A549 (cell line): ENCODE results near the gene KRTAP12-2.

Experiments used
- CBX2 ChIP-seq: fragments of 200-600 bp; sonication (generic); IDR thresholded peaks from 2 replicates; pipeline ENCODE4 v1.6.1; 2016; ENCODE audit warnings: low read depth, mild to moderate bottlenecking, borderline replicate concordance
- JUNB ChIP-seq: fragments of >200 bp; sonication (Bioruptor Twin); formaldehyde crosslinking; IDR thresholded peaks from 2 replicates; pipeline ENCODE4 v1.6.1; 2016
- MAFK ChIP-seq: fragments of 450-650 bp; IDR thresholded peaks from 2 replicates; pipeline ENCODE4 v1.6.1; 2014; ENCODE audit not compliant: partially characterized antibody
- NFE2L2 ChIP-seq: fragments of 150-350 bp; conservative IDR thresholded peaks from 2 replicates; pipeline ENCODE4 v1.6.1; 2014; ENCODE audit warnings: low read length
- POLR2A ChIP-seq: IDR thresholded peaks from 2 replicates; pipeline ENCODE4 v1.6.1; 2012; ENCODE audit warnings: mild to moderate bottlenecking, low read length
- RFX5 ChIP-seq: fragments of 450-650 bp; IDR thresholded peaks from 2 replicates; pipeline ENCODE4 v1.7.1; 2014; ENCODE audit warnings: antibody characterized with exemption, mild to moderate bottlenecking, moderate library complexity
- ZNF302 ChIP-seq: fragments of 250-450 bp; sonication (Bioruptor Pico); IDR thresholded peaks from 2 replicates; pipeline ENCODE4 v1.9.0; 2021; ENCODE audit warnings: inconsistent platforms, mild to moderate bottlenecking, moderate library complexity
- TF ChIP-seq, protein P1 (sequence below): fragments of >200 bp; sonication (Bioruptor Twin); formaldehyde crosslinking; IDR thresholded peaks from 3 replicates; pipeline ENCODE4 v1.5.1; 2016

DNA sequence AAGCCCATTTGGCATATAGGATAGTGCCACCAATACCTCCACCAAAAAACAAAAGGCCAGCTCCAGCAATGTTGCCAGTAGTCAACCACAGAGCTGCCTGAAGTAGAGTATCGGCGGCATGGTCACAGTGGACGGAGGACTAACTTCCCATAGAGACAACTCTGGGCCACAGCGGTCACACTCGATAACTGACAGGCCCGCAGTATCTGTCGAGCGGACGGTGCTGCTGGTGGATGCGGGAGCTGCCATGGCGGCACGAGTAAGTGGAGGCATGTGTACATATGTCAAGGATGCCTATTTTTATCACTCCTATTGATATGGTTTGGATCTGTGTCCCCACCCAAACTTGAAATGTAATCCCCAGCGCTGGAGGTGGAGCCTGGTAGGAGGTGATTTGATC, 11.2 kb upstream of the KRTAP12-2 start:
- no peak for TF ChIP-seq ZNF302 (CRISPR knock-in tag)
- TF ChIP-seq, protein P1, sequence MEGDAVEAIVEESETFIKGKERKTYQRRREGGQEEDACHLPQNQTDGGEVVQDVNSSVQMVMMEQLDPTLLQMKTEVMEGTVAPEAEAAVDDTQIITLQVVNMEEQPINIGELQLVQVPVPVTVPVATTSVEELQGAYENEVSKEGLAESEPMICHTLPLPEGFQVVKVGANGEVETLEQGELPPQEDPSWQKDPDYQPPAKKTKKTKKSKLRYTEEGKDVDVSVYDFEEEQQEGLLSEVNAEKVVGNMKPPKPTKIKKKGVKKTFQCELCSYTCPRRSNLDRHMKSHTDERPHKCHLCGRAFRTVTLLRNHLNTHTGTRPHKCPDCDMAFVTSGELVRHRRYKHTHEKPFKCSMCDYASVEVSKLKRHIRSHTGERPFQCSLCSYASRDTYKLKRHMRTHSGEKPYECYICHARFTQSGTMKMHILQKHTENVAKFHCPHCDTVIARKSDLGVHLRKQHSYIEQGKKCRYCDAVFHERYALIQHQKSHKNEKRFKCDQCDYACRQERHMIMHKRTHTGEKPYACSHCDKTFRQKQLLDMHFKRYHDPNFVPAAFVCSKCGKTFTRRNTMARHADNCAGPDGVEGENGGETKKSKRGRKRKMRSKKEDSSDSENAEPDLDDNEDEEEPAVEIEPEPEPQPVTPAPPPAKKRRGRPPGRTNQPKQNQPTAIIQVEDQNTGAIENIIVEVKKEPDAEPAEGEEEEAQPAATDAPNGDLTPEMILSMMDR = no peak
- TF ChIP-seq JUNB = no peak
- TF ChIP-seq POLR2A = no peak
- no peak for TF ChIP-seq NFE2L2
- no peak for TF ChIP-seq RFX5
- no peak for TF ChIP-seq MAFK
- no peak for TF ChIP-seq CBX2
